ENCODE measurements around the gene UBAP2. TPM values are rescaled to one million over a fixed set of nuclear protein-coding genes. Genes with fewer than 3 reads are reported as not detected.

Gene UBAP2
- total RNA-seq, 2 experiments from 2014 or later = 43.4 to 45.6 TPM

DNA sequence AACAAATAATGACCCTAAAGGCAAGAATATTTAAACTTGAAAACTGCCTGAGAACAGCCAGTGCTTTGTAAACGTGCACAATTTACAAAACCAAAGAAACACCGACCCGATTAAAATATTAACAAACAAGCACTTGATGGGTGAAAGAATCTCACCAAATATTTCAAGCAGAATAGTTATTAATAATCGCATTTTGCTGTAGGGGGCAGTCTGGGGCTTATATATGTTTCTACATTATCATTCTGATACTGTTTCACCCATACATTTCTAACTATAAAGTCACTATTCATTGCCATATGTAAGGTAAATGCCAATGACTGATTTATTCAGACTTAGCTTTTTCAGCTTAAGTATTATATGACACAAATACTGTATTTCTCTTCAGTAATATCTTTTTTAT lies 37.7 kb downstream of the UBAP2 start:
- Mint-ChIP-seq H3K36me3 (ENCODE audit: low read depth) (peaks cover 13% of the 10 kb centered on the region), H3K27me3 (no peaks in the 10 kb centered on the region), H3K4me3 (no peak overlapping the region), H3K4me1 (ENCODE audit: low read depth) (no peaks in the 10 kb centered on the region), H3K9me3 (no peaks in the 10 kb centered on the region), H3K27ac (no peak overlapping the region)
- DNase-seq = peak; percentile 16
- no peak for ATAC-seq
- CTCF ChIA-PET = interaction anchor here (0.6 to 1.2 kb wide), 3 partner anchors 10 to 65 kb away, joined by 3 to 18 read pairs (median 3); no protein-coding TSS in a partner anchor
- TF ChIP-seq, protein P1, sequence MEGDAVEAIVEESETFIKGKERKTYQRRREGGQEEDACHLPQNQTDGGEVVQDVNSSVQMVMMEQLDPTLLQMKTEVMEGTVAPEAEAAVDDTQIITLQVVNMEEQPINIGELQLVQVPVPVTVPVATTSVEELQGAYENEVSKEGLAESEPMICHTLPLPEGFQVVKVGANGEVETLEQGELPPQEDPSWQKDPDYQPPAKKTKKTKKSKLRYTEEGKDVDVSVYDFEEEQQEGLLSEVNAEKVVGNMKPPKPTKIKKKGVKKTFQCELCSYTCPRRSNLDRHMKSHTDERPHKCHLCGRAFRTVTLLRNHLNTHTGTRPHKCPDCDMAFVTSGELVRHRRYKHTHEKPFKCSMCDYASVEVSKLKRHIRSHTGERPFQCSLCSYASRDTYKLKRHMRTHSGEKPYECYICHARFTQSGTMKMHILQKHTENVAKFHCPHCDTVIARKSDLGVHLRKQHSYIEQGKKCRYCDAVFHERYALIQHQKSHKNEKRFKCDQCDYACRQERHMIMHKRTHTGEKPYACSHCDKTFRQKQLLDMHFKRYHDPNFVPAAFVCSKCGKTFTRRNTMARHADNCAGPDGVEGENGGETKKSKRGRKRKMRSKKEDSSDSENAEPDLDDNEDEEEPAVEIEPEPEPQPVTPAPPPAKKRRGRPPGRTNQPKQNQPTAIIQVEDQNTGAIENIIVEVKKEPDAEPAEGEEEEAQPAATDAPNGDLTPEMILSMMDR (IDR thresholded peaks at IDR 0.05) = no peak
- intact Hi-C loops (cut with micrococcal nuclease) = loop anchor here (5.0 to 10.0 kb wide), 2 partner anchors 36 to 64 kb away; partner anchors contain the start of gene UBAP2
- POLR2A ChIA-PET = interaction anchor here (0.7 to 2.0 kb wide), 2 partner anchors 37 to 133 kb away, joined by 4 read pairs; partner anchors contain the start of gene UBAP2

DNA sequence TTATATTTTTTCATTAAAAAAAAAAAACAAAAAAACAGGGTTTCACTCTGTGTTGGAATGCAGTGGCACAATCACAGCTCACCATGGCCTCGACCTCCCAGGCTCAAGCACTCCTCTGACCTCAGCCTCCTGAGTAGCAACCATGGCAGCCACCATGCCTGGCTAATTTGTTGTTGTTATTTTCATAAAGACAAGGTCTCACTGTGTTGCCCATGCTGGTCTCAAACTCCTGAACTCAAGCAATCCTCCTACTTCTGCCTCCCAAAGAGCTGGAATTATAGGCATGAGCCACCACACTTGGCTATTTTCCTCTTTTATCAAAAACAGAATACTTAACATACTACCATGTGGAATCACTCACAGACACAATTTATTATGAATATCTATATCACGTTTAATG lies 46.7 kb downstream of the UBAP2 start:
- intact Hi-C loops (cut with micrococcal nuclease) = no loop called here
- ATAC-seq (no peak), DNase-seq (no peak)
- H3K27ac Mint-ChIP-seq = no peak overlapping the region
- H3K9me3 Mint-ChIP-seq = no peaks in the 10 kb centered on the region
- no peaks in the 10 kb centered on the region for H3K4me1 Mint-ChIP-seq (ENCODE audit: low read depth)
- no peak overlapping the region for H3K4me3 Mint-ChIP-seq
- CTCF ChIA-PET = interaction anchor here (1.3 to 1.9 kb wide), 2 partner anchors 8 to 72 kb away, joined by 3 to 9 read pairs; no protein-coding TSS in a partner anchor
- TF ChIP-seq, protein P1 (IDR thresholded peaks at IDR 0.05) = no peak
- H3K27me3 Mint-ChIP-seq = no peaks in the 10 kb centered on the region
- peaks cover 20% of the 10 kb centered on the region for H3K36me3 Mint-ChIP-seq (ENCODE audit: low read depth)
- POLR2A ChIA-PET = no interaction called here

DNA sequence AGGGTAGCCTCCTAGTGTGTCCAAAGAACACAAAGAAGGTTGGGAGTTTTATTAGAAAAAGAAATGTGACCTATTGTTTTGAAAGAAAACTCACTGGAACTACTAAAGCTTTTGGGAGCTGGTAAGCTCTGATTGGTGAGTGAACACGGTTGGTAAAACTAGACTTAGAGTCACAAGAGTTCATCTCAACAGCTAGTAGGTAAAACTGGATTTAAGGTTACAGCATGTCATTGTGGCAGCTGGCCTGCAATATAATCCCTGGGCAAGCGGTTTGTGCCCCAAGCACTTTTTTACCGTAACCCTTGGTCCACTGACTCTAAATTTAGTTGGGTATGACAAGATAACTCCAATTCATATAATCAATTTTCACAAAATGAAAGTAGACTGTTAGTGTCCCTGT lies 47.4 kb downstream of the UBAP2 start:
- ATAC-seq = no peak
- H3K4me3 Mint-ChIP-seq = no peak overlapping the region

DNA sequence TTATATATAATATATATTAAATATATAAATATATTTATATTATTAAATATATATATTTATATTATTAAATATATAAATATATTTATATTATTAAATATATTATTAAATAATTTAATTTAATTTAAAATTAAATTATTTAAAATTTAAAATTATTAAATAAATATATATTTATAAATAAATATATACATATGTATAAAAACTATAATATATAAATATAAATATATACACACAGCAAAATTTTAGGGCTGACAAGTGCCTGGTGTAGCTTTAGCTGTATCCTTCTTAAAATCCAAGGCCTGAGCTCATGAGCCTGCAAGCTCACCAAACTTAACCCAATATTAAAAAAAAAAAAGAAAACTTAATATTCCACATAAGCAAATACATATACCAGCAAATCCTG lies 53.2 kb downstream of the UBAP2 start:
- no peaks in the 10 kb centered on the region for H3K4me1 Mint-ChIP-seq (ENCODE audit: low read depth)
- no peaks in the 10 kb centered on the region for H3K27me3 Mint-ChIP-seq
- H3K27ac Mint-ChIP-seq = no peak overlapping the region
- ATAC-seq (no peak), DNase-seq (no peak)
- ChIA-PET POLR2A (no interaction called here), CTCF (interaction anchor here (0.9 kb wide), 1 partner anchor 257 kb away, joined by 4 read pairs; no protein-coding TSS in a partner anchor)
- intact Hi-C loops (cut with micrococcal nuclease) = no loop called here
- TF ChIP-seq, protein P1 (IDR thresholded peaks at IDR 0.05) = no peak
- no peaks in the 10 kb centered on the region for H3K9me3 Mint-ChIP-seq
- peaks cover 33% of the 10 kb centered on the region for H3K36me3 Mint-ChIP-seq (ENCODE audit: low read depth)
- no peak overlapping the region for H3K4me3 Mint-ChIP-seq

More for the DNA sequence above, 47.4 kb downstream of the UBAP2 start:
- TF ChIP-seq, protein P1 (IDR thresholded peaks at IDR 0.05) = no peak
- intact Hi-C loops (cut with micrococcal nuclease) = no loop called here
- ChIA-PET POLR2A (no interaction called here), CTCF (interaction anchor here (1.3 to 1.9 kb wide), 3 partner anchors 9 to 73 kb away, joined by 3 to 9 read pairs (median 3); no protein-coding TSS in a partner anchor)
- no peak for DNase-seq
- Mint-ChIP-seq H3K36me3 (ENCODE audit: low read depth) (peaks cover 22% of the 10 kb centered on the region), H3K4me1 (ENCODE audit: low read depth) (no peaks in the 10 kb centered on the region), H3K27ac (no peak overlapping the region), H3K27me3 (no peaks in the 10 kb centered on the region), H3K9me3 (no peaks in the 10 kb centered on the region)

DNA sequence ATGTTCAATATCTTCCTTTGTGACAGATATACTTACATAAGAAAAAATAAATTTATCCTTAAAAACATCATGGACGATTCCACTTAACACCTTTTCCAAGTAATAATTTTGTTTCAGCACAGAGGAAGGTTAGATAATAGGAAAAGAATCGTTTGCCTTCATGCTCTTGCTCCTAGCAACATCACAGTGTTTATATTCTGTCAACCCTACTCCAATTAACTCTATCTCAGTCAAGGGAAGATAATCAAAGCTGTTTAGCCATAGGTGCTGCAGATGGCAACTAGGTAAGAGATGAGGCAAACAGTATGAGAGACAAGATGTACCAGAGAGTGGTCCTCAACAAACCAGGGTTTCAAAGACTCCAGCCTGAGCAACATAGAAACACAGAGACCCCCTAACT lies 55.6 kb downstream of the UBAP2 start:
- CTCF ChIA-PET = no interaction called here
- no peak overlapping the region for H3K27ac Mint-ChIP-seq
- H3K4me1 Mint-ChIP-seq (ENCODE audit: low read depth) = peaks cover 13% of the 10 kb centered on the region
- DNase-seq (no peak), ATAC-seq (no peak)
- H3K4me3 Mint-ChIP-seq = no peak overlapping the region
- no peaks in the 10 kb centered on the region for H3K27me3 Mint-ChIP-seq
- TF ChIP-seq, protein P1 (IDR thresholded peaks at IDR 0.05) = no peak
- H3K9me3 Mint-ChIP-seq = no peaks in the 10 kb centered on the region
- POLR2A ChIA-PET = no interaction called here
- intact Hi-C loops (cut with micrococcal nuclease) = no loop called here
- peaks cover 38% of the 10 kb centered on the region for H3K36me3 Mint-ChIP-seq (ENCODE audit: low read depth)
